NCI-H2171 (cell line): ENCODE data around the gene OR56A1.
"Not testable (repeated sequence)": the region's sequence is repeated elsewhere in the genome, so short reads cannot be mapped to it uniquely, and the experiment has no call there.

Experiments
- DNase-seq: peaks from one replicate; lab custom pipeline; 2025; lab: John Stamatoyannopoulos, UW

The OR56A1 gene, protein sequence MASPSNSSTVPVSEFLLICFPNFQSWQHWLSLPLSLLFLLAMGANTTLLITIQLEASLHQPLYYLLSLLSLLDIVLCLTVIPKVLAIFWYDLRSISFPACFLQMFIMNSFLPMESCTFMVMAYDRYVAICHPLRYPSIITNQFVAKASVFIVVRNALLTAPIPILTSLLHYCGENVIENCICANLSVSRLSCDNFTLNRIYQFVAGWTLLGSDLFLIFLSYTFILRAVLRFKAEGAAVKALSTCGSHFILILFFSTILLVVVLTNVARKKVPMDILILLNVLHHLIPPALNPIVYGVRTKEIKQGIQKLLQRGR

DNA sequence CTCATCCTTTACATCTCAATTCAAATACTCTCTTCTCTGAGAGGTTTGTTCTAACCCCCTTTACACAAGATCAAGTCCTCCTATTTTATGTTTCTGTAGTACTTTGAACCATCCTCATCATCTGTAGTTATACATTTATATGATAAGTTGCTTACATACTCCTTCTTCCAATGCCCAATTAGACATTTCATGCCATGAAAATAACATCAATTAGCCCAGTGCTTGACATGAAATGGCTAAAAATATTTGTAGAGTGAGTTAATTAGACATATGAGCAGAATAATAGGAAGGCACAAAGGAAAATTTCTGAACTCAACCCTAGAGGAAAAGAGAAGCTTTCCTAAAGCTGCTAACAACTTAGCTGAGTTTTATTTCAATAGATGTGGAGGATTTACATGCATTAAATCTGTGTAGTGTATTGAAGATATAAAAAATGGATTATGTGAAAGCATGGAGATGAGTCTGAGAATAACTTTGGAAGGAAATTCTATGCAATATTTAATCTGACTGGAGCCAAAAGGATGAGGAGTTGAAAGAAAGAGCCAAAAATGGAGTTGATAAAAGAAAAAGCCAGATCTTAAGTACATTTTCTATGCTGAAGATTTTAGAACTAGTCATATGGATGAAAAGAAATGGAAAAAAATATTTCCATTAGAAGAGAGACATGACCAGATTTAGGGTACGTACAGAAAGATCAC is at the start of gene OR56A1:
OR56A1 (minus strand) TSS at position 51 of the 698 bp plus-strand sequence. CDS start 3,066 bp downstream, outside the sequence.
- no peak for DNase-seq

DNA sequence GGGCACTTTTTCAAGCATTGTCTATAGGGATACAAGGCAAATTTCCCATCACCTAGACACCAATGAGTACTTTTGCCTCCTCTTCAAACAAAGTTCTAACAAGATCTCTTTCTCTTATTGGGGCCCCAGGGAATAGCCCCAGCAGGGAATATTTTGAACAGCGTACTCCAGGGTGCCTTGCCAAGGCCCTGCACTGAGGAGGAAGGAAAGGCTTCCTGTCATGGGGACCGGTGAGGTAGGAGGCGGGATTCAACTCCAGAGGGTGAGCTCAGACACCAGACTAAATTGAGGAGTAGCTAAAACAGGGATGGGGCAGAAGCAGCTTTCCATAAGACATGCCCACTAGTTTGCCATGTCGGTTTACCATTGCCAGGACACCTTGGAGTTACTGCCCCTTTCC is 48.9 kb upstream of the OR56A1 start:
- no peak for DNase-seq

DNA sequence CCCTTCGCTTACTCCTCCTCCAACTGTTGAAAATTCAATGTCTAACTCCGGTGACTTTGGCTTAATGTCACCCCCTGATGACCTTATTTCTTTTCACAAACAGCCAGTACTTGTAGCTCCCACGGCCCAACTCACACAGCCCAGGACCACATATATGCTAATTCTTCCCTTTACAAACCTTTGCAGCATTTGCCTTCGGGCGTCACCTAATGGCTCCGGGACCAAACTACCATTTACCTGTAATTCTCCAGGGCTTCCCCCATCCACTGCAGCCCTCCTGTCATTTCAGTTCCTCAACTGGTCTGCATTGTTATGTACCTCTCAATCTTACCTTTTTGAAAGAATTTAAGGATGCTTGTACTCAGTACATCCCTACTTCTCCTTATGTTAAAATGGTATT is 47.2 kb upstream of the OR56A1 start:
- DNase-seq = no peak

DNA sequence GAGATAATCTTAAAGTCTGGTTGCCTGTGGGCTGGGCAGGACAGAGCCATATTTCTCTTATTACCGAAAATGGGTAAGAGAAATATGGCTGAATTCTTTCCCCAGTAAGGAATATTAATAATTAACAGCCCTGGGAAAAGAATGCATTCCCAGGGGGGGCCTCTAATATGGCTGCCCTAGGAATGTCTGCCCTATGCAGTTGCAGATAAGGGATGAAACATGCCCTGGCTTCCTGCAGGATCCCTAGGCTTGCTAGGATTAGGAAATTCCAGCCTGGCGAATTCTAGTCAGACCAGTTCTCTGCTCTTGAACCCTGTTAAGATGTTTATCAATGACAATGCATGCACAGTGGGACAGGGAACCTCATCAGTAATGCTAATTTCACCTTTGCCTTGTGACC is 45.9 kb upstream of the OR56A1 start:
- not testable (repeated sequence) for DNase-seq

DNA sequence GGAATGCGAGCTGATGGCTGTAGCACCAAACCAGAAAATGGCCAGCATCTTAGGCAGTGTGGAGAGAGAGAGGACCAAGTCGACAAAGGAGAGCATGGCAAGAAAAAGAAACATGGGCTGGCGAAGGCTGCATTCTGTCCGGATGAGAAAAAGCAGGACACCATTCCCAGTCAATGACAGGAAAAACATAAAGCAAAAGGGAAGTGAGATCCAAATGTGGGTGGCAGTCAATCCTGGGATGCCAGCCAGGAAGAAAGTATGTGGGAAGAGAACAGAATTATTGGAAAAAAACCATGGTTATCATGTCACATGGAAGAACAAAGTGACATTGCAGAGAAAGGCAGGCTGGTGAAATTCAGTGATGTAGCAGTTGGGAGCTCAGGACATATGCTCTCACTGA is 36.9 kb upstream of the OR56A1 start:
- no peak for DNase-seq

DNA sequence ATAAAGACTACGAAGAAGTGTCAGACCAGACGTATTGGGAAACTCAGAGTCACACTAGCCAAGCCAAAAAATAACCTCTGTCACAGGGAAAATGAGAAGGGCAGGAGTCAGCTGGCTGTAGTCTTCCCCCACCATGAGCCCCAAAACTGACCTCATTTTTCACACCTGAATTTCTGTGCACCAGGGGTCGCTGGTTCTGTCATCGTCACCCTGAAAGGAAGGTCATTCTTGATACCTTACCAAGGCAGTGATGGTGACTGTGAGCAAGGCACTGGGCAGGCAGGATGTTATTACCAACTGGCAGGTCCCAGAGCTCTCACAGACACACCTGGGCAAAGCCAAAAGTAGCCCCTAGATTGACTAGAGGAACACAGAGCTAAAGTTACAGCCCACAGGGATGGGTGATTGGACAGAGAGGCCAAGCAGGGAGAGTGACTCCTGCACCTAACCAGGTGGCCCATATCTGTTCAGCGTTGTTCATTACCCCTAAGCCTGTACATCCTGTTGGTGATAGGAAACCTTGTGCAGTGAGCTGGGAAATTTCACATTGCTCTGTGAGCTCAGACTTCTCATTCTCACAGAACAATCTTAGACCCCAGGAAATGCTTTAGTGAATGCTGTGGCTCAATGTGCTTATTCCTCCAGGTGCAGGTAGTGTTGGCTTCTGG is 32.3 kb upstream of the OR56A1 start:
- no peak for DNase-seq

DNA sequence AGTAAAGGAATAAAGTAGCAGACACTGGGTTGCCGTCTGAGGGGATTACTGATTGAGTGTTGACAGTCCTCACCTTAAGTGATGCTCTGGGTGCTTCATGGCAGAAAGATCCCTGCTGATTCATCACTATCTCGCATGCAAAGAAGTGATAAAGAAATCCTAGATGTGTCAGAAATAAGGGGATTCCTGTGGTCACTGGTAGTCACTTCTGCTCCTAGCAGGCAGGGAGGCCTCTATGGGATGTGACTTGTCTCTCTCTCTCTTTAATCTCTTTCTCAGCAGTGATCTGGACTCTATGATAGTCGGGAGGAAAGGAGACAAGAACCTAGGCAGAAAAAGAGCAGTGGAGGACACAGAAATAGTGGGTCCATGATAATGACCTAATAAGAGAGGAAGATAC is 30.9 kb upstream of the OR56A1 start:
- DNase-seq = no peak

DNA sequence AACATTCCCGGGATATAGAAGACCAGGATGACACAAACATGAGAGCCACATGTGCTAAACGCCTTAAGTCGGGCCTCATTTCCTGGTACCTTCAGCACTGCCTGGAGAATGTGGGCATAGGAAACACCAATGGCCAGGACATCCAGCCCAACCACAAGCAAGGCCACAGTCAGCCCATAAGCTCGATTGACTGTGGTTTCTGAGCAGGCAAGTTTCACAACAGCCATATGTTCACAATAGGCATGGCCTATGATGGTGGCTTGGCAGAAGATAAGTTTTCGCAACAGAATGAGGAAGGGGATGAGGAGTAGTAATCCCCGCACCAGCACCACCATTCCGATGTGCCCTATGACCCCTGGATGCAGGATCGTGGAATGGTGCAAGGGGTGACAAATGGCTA is 26.9 kb upstream of the OR56A1 start:
- no peak for DNase-seq

DNA sequence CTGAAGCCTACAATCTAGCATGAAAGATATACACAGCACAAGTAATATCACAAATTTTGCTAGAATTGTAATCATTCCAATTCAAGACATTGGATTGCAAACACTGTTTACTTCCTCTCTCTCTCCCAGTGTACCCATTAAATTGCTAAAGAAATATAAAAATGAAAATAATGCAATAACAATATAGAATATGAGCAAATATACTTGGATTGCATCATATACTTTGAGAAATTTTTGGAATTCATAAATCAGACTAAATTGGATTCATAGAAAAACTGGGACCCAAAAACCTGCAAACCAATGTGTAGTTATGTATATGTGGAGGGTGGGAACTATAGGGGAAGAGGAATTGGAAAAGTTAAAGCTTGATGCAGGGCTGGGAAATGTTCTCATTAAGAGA is 25.0 kb upstream of the OR56A1 start:
- no peak for DNase-seq

DNA sequence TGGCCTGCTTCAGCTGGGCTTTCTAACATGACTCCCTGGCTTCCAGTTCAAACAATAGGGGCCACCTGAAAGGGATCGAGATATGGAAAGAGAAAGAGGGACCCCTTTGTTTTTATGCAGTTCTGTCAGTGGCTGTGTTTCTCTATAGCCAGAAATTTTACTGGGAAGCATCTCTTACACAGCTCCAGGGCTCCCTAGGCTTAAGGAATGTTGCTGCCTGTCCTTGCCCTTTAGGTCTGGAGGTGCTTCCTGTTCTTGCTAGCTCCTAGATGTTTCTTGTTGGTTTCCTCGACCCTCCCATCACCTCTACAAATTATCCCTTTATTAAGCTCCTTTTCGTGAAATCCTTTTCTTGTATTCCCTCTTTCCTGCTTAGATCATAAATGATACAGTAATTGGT is 21.8 kb upstream of the OR56A1 start:
- DNase-seq = no peak

DNA sequence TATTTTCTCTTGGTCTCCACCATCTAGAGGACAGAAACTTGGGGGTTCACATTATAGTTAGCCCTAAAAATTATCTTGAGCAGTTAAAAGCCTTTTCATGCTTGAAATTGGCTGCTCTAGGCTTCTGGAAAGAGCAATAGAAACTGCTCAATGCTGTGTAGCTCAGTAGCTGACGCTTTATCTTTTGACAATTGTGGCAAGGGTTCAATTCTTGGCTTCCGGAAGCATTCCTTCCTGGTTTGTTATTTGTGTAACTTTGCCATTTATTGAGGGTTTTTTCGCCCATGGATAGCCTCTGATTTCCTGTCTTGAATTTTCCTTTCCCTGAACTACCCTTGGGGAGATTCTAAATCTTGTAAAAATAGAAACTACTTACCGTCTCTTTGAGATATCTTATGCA is 10.3 kb upstream of the OR56A1 start:
- no peak for DNase-seq

DNA sequence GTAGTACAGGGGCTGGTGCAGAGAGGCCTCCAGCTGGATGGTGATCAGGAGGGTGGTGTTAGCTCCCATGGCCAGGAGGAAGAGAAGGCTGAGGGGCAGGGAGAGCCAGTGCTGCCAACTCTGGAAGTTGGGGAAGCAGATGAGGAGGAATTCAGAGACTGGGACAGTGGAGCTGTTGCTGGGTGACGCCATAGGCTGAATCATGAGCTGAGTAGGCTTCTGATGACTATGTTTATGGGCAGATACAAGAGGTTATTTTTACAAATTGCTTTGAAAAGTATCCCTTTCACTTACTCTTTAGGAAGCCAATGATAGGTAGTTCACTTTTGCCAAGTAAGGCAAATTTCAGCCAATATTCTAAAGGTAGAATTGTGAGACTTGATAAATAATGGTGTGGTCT is 3.1 kb downstream of the OR56A1 start:
- DNase-seq = no peak

DNA sequence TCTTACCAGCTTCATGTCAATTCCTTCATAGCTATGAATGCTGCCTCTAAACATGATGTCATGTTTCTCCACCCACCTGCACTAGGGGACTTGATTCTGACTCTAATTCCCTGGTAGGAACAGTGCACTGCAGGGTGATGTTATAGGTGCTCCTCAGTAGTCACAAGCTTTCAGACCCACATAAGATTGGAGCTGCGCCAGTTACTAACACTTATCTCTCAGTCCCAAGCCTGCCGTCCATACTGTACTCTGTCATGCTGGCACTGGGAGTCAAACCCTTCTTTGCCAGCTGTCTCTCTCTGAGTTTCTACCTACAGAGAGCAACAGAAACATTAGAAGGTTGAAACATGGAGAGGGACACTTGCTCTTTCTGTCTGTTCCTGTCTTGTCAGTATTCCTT is 5.5 kb downstream of the OR56A1 start:
- DNase-seq = no peak

DNA sequence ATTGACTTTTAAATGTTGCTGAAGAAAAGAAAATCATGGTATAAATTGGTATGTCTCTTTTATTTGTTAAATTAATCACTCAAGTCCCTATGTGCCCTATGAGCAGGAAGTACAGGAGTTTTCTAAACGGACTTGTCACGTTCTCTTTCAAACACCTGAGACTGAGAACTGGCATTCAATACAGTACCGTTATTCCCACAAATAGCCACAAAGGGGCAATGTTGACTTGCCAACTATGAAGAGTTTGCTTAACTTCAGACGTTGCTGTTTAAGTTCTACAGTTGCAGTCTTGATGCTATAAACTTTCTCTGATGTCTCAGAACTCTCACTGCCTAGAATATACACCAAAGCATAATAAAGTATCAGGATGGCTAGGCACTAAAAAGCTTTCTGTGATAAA is 7.6 kb downstream of the OR56A1 start:
- DNase-seq = no peak

DNA sequence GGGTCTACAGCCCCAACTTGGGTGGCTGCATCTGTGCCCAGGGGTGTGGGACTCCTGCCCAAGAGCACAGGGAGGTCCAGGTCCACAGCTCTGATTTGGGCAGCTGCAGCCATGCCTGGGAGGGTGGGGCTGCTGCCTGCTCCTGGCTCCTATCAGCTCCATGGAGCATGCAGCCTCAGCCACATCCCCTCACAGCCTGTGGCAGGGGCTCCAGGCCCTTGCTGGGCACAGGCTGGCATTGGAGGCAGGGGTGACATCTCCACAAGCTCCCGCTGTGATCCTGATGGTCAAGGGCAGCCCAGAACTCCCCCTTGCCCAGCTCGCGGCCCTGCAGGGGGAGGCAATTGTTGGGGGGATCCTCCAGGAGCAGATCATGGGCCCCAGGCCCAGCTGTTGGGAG is 17.5 kb downstream of the OR56A1 start:
- no peak for DNase-seq

DNA sequence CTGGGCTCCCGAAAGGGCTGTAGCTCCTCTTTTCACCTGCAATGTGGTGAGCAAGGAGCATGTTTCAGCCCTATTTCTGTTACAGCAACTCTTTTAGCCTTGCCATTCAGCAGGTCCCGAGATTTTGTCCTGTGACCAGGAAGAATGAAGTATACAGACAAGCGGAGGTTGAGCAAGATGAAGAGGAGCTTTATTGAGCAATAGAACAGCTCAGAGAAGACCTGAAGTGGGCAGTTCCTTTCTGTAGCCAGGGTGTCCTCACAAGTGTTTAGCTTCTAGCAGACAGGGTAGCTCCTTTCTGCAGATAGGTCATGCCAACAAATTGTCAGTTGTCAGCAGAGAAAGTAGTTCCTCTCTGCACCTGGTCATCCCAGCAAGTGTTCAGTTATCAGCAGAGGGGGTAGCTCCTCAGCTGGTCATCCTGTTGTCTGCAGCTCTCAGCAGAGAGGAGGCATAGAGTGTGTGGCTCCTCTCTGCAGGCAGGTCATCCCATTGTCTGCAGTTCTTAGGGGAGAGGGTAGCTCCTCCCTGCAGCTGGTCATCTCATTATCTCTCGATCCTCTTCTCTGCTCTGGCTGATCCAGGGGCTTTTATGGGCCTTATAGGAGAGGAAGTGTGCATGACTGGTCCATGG is 18.4 kb downstream of the OR56A1 start:
- no peak for DNase-seq

DNA sequence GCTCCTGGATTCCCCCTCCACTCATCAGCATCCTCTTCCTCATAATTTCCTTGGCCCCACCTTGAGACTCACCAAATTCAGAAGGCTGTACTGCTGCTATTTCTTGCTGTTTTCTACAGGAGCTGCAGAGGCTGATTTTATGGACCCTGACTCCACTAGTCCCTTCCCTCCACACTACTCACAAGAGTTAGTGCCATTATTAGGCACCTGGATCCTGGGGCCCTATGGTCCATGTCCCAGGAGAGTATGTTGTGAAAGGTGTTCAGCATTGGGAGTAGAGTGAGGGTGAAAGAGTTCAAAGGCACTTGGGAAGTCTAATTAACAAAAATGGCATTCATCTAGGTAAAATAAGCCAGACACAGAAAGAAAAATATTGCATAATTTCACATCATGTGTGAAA is 23.7 kb downstream of the OR56A1 start, which contains the start of gene OR56A4:
OR56A4 (minus strand) TSS at position 101 of the 400 bp plus-strand sequence. CDS start 3,954 bp downstream, outside the sequence.
- DNase-seq = no peak

DNA sequence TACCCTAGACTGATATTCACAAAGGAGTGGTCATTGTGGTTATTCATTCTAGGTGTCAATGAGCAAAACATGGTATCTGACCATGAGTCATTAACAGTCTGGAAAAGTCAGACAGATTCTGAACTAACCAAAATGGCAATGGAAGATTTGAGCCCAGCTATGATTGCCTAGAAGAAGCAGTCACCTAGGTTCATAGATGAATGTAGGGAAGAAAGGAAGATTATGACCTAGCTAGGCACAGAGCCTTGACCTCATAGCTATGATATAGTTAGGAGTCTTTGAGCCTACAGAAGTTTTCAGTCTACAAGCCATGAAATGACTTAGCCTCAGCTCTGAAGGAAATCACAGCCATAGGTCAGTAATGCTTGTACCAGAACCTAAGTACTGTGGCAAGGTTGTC is 24.2 kb downstream of the OR56A1 start:
- DNase-seq = no peak

DNA sequence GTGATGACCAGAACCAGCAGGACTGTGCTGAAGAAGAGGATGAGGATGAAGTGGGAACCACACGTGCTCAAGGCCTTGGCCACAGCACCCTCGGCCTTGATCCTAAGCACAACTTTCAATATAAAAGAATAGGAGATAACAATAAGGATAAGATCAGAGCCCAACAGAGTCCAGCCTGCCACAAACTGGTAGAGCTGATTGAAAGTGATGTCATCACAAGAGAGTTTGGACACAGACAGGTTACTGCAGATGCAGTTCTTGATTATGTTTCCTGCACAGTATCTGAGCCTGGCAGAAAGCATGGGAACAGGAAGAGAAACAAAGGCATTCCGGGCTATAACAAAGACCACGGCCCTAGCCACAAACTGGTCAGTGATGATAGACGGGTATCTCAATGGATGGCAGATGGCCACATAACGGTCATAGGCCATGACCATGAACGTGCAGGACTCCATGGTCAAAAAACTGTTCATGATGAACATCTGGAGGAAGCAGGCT is 28.3 kb downstream of the OR56A1 start:
- no peak for DNase-seq

DNA sequence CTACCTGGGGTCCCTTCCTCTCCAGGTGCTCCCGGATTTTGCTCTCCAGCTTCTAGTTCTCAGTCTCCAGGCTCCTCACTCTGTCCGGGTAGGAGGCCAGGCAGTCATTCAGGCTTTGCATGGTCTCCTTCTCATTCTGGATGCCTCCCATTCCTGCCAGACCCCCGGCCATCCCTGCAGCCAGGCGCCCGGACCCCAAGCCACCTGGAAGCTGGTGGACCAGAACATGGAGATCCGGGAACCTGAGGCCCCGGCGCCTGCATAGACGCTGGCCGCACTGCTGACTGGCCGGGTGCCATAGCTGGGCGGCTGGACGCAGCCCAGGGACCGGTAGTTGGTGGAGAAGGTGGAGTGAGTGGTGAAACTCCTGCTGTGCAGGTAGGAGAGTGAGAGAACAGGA is 35.8 kb downstream of the OR56A1 start:
- no peak for DNase-seq

DNA sequence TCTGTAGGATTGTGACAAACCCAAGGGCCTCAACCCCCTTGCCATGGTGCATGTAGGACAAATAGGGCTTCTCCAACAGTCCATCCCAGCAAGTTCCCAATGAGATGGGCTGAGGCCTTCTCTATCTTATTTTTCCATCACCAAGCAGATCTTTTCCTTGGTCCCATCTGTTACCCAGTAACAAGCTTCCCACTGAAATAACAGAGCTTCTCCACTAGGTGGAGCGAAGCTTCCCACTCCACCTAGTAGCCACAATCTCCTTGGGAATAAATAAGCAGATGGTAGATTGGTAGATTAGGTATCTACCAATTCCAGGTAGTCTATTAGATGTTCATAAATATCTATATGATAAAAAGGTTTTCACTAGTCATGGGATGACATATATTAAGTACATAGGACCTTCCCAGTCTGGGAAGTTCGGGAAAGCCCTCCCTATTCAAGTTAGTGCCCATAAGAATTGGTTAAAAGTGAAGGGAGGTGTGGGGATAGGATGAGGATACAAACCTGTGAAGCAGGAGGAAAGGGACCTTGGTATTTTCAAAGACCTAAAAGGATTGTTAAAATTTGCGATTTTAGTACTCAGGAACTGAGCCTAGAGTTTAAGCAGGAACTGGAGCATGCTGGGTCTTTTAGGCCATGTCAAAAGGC is 37.8 kb downstream of the OR56A1 start:
- no peak for DNase-seq

DNA sequence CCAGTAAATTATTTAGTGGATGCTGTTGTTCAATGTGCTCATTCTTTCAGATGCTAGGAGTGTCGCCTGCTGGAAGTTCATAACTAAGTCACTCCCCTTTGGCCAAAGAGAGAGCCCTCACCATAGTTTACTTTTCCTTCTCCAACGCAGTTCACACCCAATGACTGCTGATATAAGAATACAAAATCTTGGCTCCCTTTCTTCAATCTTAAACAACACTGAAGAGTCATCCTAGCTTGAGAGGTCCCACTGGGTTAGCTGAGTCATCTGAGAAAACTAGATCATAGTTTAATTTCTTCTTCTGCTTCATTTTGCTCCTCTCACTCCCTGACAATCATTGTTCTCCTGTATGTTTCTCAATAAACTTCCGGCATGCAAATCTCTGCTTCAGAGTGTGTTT is 38.4 kb downstream of the OR56A1 start:
- DNase-seq = no peak
